B cell (primary cell): Measurements from ENCODE around the gene TMEM44. TPM values are rescaled to one million over a fixed set of nuclear protein-coding genes. Genes with fewer than 3 reads are reported as not detected.

Experiments used
- ATAC-seq: fragments of 200-7000 bp; cut with Tn5 transposase; one replicate; pipeline ENCODE4 v1.10.0; 2021; ENCODE audit warnings: low read depth, mild to moderate bottlenecking, moderate number of reproducible peaks, moderate library complexity
- CTCF ChIA-PET: fragments of 350-600 bp; sonication (Branson Sonifier 250); formaldehyde crosslinking; loops from one replicate; lab custom pipeline; 2021; ENCODE audit warnings: antibody characterized with exemption, inconsistent platforms; lab: Charles Lee
- POLR2A ChIA-PET: fragments of 350-600 bp; sonication (Branson Sonifier 250); formaldehyde crosslinking; loops from one replicate; lab custom pipeline; 2021; ENCODE audit warnings: antibody characterized with exemption; lab: Charles Lee
- DNase-seq: peaks from one replicate; pipeline ENCODE4 v3.0.0; 2013
- H2AFZ ChIP-seq: 2 replicates; pipeline ENCODE4 v1.6.1; 2012; ENCODE audit warnings: mild to moderate bottlenecking, low read depth, low read length; ENCODE audit not compliant: insufficient read depth, poor library complexity, severe bottlenecking
- H3K27ac ChIP-seq, 2 donors: 1 replicate in 1 of 2; 2 replicates in 1 of 2; pipeline ENCODE4 v1.5.1; 2012 to 2013; ENCODE audit warnings: low read length in 2 of 2, mild to moderate bottlenecking in 2 of 2, moderate library complexity in 1 of 2
- H3K27me3 ChIP-seq, 4 experiments: fragments of 200-600 bp in 1 of 4; sonication (generic) in 1 of 4; replicated peaks in 1 of 4; 1 replicate in 2 of 4; 2 replicates in 2 of 4; pipeline versions ENCODE4 v1.6.1 to v1.7.0; 2013 to 2016; ENCODE audit warnings: low read length in 3 of 4, mild to moderate bottlenecking in 2 of 4, mixed read lengths in 1 of 4, moderate library complexity in 1 of 4; ENCODE audit not compliant: insufficient read depth in 4 of 4, control insufficient read depth in 3 of 4; ENCODE audit errors: control extremely low read depth in 1 of 4
- H3K36me3 ChIP-seq, 2 experiments: replicated peaks in 1 of 2; 1 replicate in 1 of 2; 2 replicates in 1 of 2; pipeline versions ENCODE4 v1.6.1 to v1.7.1; 2013; ENCODE audit warnings: low read length in 1 of 2; ENCODE audit not compliant: insufficient read depth in 2 of 2, control insufficient read depth in 1 of 2; ENCODE audit errors: control extremely low read depth in 1 of 2, extremely low read depth in 1 of 2
- H3K4me1 ChIP-seq, 2 donors: fragments of 200-600 bp in 1 of 2; sonication (generic) in 1 of 2; 1 replicate in 1 of 2; 2 replicates in 1 of 2; pipeline versions ENCODE4 v1.5.1 to v1.6.1; 2013 to 2017; ENCODE audit warnings: low read length in 2 of 2; ENCODE audit not compliant: control insufficient read depth in 2 of 2, insufficient read depth in 2 of 2
- H3K4me2 ChIP-seq: replicated peaks from 2 replicates; pipeline ENCODE3; 2012; ENCODE audit warnings: mild to moderate bottlenecking, low read depth, low read length; ENCODE audit not compliant: poor library complexity, severe bottlenecking
- H3K4me3 ChIP-seq, 5 experiments: fragments of 200-600 bp in 1 of 5; sonication (generic) in 1 of 5; 1 replicate in 3 of 5; 2 replicates in 2 of 5; pipeline versions ENCODE4 v1.5.1 to v1.7.0; 2011 to 2016; ENCODE audit warnings: low read length in 4 of 5, mild to moderate bottlenecking in 4 of 5, low read depth in 2 of 5, control low read depth in 1 of 5, moderate library complexity in 1 of 5; ENCODE audit not compliant: insufficient read depth in 1 of 5; ENCODE audit errors: control extremely low read depth in 1 of 5, extremely low read depth in 1 of 5
- H3K79me2 ChIP-seq: fragments of 200-600 bp; sonication (generic); one replicate; pipeline ENCODE4 v1.6.0; 2016; ENCODE audit warnings: low read length; ENCODE audit not compliant: control insufficient read depth, insufficient read depth
- H3K9ac ChIP-seq: fragments of 200-600 bp; sonication (generic); 2 replicates; pipeline ENCODE4 v1.6.1; 2017; ENCODE audit warnings: mild to moderate bottlenecking, low read length, moderate library complexity
- H3K9me3 ChIP-seq, 3 donors: one replicate each; pipeline versions ENCODE4 v1.6.1 to v1.7.1; 2013; ENCODE audit warnings: low read length in 2 of 3; ENCODE audit not compliant: control insufficient read depth in 2 of 3, insufficient read depth in 1 of 3; ENCODE audit errors: control extremely low read depth in 1 of 3
- H4K20me1 ChIP-seq: 2 replicates; pipeline ENCODE4 v1.6.0; 2012; ENCODE audit warnings: mild to moderate bottlenecking, low read length; ENCODE audit not compliant: insufficient read depth, control insufficient read depth, poor library complexity, severe bottlenecking
- H3K27ac Mint-ChIP-seq: one replicate; pipeline ENCODE4 v1.8.0; 2021; ENCODE audit warnings: mixed read lengths
- H3K27me3 Mint-ChIP-seq: one replicate; pipeline ENCODE4 v1.8.0; 2021; ENCODE audit warnings: mixed read lengths
- H3K4me1 Mint-ChIP-seq: one replicate; pipeline ENCODE4 v1.8.0; 2021; ENCODE audit warnings: mixed read lengths
- H3K4me3 Mint-ChIP-seq: one replicate; pipeline ENCODE4 v1.8.0; 2021; ENCODE audit warnings: mixed read lengths
- H3K9me3 Mint-ChIP-seq: one replicate; pipeline ENCODE4 v1.8.0; 2022; ENCODE audit warnings: mixed read lengths; ENCODE audit not compliant: insufficient read depth
- CTCF ChIP-seq: fragments of 200-600 bp; IDR thresholded peaks from one replicate; pipeline ENCODE4 v1.8.0; 2022; ENCODE audit warnings: antibody characterized with exemption, mild to moderate bottlenecking
- EZH2 ChIP-seq: IDR thresholded peaks from 2 replicates; pipeline ENCODE4 v1.6.1; 2012; ENCODE audit warnings: borderline replicate concordance, low read depth, mild to moderate bottlenecking, moderate library complexity, low read length; ENCODE audit not compliant: insufficient read depth, poor library complexity, severe bottlenecking
- WGBS: methylation state at CpG from one replicate; pipeline ENCODE4 v1.1.5; 2013; ENCODE audit warnings: missing lambda C conversion rate; ENCODE audit not compliant: insufficient coverage; 5-methylcytosine and 5-hydroxymethylcytosine counted together
- intact Hi-C: fragments of 100-400 bp; cut with micrococcal nuclease; formaldehyde crosslinking; loops from one replicate; pipeline ENCODE4 v1.10.0; 2022
- polyA plus RNA-seq: library from polyadenylated mRNA; depleted of rRNA; stranded (reverse); fragments of >200 nt; gene quantifications from 2 replicates; pipeline ENCODE4 v1.2.3, GENCODE V29; 2012
- total RNA-seq, 2 donors: library from RNA; stranded (reverse); fragments of 120-200 nt in 1 of 2; gene quantifications; 1 replicate in 1 of 2; 2 replicates in 1 of 2; pipeline versions ENCODE4 v1.2.3 to v1.2.4, GENCODE V29; 2013 to 2022

Gene TMEM44
- total and polyA plus RNA-seq, 2 donors (not counting 1 experiment from before 2014, with no cell fraction given): 4.1 to 7.5 TPM

- ChIA-PET POLR2A (interaction anchor here (0.6 to 2.4 kb wide), 14 partner anchors 11 to 1645 kb away, joined by 3 to 27 read pairs (median 4); partner anchors contain the start of genes TMEM44 and XXYLT1), CTCF (interaction anchor here (1.0 to 10.9 kb wide), 22 partner anchors 10 to 851 kb away, joined by 3 to 231 read pairs (median 7); partner anchors contain the start of genes FAM43A, TMEM44 and XXYLT1)
- Mint-ChIP-seq H3K9me3 (no peaks in the 10 kb centered on the region), H3K4me3 (peak within 1 kb of the TSS; percentile 99), H3K27ac (peak within 1 kb of the TSS; percentile 99), H3K4me1 (peaks cover 25% of the 10 kb centered on the region), H3K27me3 (peaks cover 7% of the 10 kb centered on the region)
- Histone ChIP-seq H3K9me3 (no peaks in the 10 kb centered on the region), H4K20me1 (peaks cover 31% of the 10 kb centered on the region), H3K36me3 (peaks cover 0 to 4% of the 10 kb centered on the region in 2 experiments), H3K27me3 (no peaks in the 10 kb centered on the region), H3K79me2 (peaks cover 43% of the 10 kb centered on the region), H3K4me1 (peaks cover 13 to 15% of the 10 kb centered on the region in 2 donors), H3K9ac (peak within 1 kb of the TSS; percentile 71), H3K4me2 (peak within 1 kb of the TSS; percentile 76), H3K27ac (peak within 1 kb of the TSS; percentile 92 to 96), H2AFZ (peak within 1 kb of the TSS; percentile 81), H3K4me3 (peak within 1 kb of the TSS; percentile 67 to 99 (median 85))
- TF ChIP-seq EZH2: no peak
- intact Hi-C loops: loop anchor here (1.0 to 5.0 kb wide), 10 partner anchors 10 to 870 kb away; partner anchors contain the start of genes ACAP2, ATP13A3, PPP1R2 and XXYLT1
- WGBS: under 1% methylated on average over 50 of the region's 57 CpGs
- peak; percentile 96 for ATAC-seq
- DNase-seq: peak; percentile 97
Measured at GRCh38 chr3:194671900-194672808, 38.9 kb upstream of the TMEM44 start, which contains the start of gene LSG1. Gene LSG1 (minus strand): TSS chr3:194672191. CDS start chr3:194672162, 29 bp downstream.

GRCh38 chr3:194671511-194671899 lies 38.3 kb upstream of the TMEM44 start:
- no peak for DNase-seq
- Histone ChIP-seq H3K79me2 (peaks cover 43% of the 10 kb centered on the region), H3K4me1 (peaks cover 13 to 15% of the 10 kb centered on the region in 2 donors), H3K27ac (peak overlapping the region; percentile 92 to 96), H3K27me3 (no peaks in the 10 kb centered on the region), H3K9me3 (no peaks in the 10 kb centered on the region), H3K36me3 (peaks cover 0 to 8% of the 10 kb centered on the region in 2 experiments), H3K4me3 (peak overlapping the region; percentile 67 to 99 (median 85)), H3K9ac (peak overlapping the region; percentile 71), H2AFZ (peak overlapping the region; percentile 81), H4K20me1 (peaks cover 32% of the 10 kb centered on the region), H3K4me2 (peak overlapping the region; percentile 76)
- 0% methylated on average over 4 of the region's 5 CpGs for WGBS
- Mint-ChIP-seq H3K27me3 (peaks cover 6% of the 10 kb centered on the region), H3K4me3 (peak overlapping the region; percentile 99), H3K9me3 (no peaks in the 10 kb centered on the region), H3K27ac (peak overlapping the region; percentile 99), H3K4me1 (peaks cover 25% of the 10 kb centered on the region)
- no peak for ATAC-seq
- TF ChIP-seq EZH2 (no peak), CTCF (peak; percentile 92)
- ChIA-PET POLR2A (interaction anchor here (0.8 to 2.4 kb wide), 11 partner anchors 11 to 589 kb away, joined by 3 to 27 read pairs (median 4); partner anchors contain the start of gene TMEM44), CTCF (interaction anchor here (1.0 to 10.9 kb wide), 25 partner anchors 9 to 871 kb away, joined by 3 to 231 read pairs (median 5); partner anchors contain the start of genes FAM43A, TMEM44 and XXYLT1)
- intact Hi-C loops: loop anchor here (5.0 kb wide), 3 partner anchors 184 to 871 kb away; partner anchors contain the start of genes ATP13A3 and PPP1R2
